ENCODE data around the gene ASPG.

The ASPG gene

DNA sequence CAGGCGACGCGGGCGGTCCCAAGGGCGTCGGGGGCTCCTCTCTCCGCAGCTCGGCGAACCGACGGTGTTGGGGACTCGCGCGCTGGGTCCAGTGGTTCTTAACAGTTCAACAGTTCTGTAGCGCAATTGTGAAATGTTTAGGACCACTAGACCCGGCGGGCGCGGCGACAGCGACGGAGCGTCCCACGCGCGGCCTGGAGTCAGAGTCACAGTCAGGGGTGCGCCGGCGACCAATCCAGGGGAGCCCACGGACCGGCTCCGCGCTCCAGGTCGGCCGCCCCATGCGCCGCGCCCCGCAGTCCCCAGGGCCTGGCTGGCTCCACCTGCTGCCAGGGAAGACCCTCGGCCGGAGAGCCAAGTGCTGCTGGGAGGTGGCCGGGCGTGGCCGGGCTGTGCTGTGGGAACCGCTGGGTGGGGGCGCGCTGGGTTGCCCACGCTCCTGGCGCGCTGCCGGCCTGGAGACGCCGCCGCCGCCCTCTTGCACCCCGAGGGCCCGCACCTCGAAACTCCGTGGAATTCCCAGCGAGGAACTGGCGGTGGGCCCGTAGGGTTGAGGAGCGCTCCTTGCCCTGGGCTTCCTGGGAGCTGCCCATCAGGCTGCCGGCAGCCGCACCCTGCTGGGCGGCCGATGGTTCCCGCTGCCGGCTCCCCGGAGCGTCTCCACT is 32.0 kb downstream of the ASPG start:
- Histone ChIP-seq H3K4me3 (ENCODE audit: low read length in 2 of 2) (peak overlapping the region; percentile 60 to 69), H3K36me3 (ENCODE audit: control insufficient read depth in 2 of 2, insufficient read depth in 2 of 2, low read length in 2 of 2) (no peaks in the 10 kb centered on the region), H3K27ac (ENCODE audit: low read depth in 2 of 2, low read length in 2 of 2) (peak overlapping the region; percentile 79 to 88), H3K9ac (ENCODE audit: low read depth in 1 of 2, low read length in 2 of 2) (peak overlapping the region in 1 of 2 donors; percentile 77), H3K4me1 (ENCODE audit: control insufficient read depth in 2 of 2, insufficient read depth in 2 of 2, low read length in 2 of 2) (peaks cover 7 to 9% of the 10 kb centered on the region in 2 donors), H3K27me3 (ENCODE audit: control insufficient read depth in 2 of 2, insufficient read depth in 2 of 2, low read length in 2 of 2) (peaks cover 0 to 7% of the 10 kb centered on the region in 2 donors), H3K9me3 (ENCODE audit: control insufficient read depth in 2 of 2, low read length in 2 of 2) (no peaks in the 10 kb centered on the region)

DNA sequence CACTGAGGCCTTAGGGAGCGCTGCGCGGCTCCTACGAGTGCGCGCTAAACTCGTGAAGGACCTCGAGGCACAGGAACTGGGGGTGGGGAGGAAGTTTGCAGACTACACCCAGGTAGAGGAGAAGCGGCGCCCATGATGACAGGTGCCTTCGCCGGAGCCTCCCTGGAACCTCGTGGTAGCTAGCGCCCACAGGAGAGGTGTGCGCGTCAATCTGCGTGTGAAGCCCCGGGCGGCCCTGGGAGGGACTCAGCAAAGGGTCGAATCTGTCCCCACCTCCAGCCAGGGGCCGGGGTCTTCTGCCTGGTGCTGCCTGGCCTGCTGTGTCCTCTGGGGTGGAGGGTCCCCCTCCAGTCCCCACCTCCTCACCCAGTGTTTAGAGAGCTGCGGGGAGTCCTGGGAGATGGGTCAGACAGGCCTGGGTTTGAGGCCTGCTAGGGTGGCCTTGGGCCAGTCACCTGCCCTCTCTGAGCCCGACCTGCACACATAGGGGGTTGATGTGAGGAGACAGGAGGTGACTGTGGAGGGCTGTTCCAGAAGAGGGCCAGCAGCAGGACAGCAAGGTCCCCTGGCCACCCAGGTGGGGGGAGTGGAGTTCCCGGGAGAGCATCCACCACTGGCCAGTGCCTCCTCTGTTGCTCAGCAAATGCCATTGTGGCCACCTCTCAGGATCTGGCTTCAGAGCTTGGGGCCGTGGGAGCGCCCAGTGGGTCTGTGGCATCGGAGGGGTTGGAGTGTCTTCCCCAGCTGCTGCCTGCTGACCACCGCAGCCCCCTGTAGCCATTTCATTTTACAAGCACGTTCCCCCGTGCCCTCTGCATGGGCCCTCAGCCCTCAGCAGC is 32.7 kb downstream of the ASPG start:
- Histone ChIP-seq H3K9ac (ENCODE audit: low read depth in 1 of 2, low read length in 2 of 2) (peak overlapping the region in 1 of 2 donors; percentile 77), H3K36me3 (ENCODE audit: control insufficient read depth in 2 of 2, insufficient read depth in 2 of 2, low read length in 2 of 2) (no peaks in the 10 kb centered on the region), H3K27ac (ENCODE audit: low read depth in 2 of 2, low read length in 2 of 2) (peak overlapping the region; percentile 79 to 88), H3K9me3 (ENCODE audit: control insufficient read depth in 2 of 2, low read length in 2 of 2) (no peaks in the 10 kb centered on the region), H3K4me1 (ENCODE audit: control insufficient read depth in 2 of 2, insufficient read depth in 2 of 2, low read length in 2 of 2) (peaks cover 7 to 9% of the 10 kb centered on the region in 2 donors), H3K4me3 (ENCODE audit: low read length in 2 of 2) (peak overlapping the region; percentile 41 to 69), H3K27me3 (ENCODE audit: control insufficient read depth in 2 of 2, insufficient read depth in 2 of 2, low read length in 2 of 2) (peaks cover 0 to 7% of the 10 kb centered on the region in 2 donors)

DNA sequence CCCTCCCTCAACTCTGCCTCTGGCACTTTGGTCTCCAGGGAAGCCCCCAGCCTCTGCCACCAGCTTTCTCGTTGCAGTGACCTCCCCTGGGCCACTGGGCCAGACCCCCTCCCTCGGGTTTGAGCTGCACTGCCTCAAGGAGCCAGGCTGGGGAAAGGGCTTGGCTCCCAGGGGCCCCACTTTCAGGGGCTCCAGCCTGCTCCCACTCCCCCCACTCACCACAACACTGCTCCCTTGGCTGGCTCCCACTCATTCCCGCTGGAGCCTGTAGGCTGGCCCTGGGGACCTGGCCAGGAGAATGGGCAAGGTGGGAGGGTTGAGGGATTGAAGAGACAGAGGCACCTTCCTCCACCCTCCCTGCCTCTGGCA is 33.6 kb downstream of the ASPG start:
- H3K4me3 ChIP-seq (ENCODE audit: low read length in 2 of 2) = no peak overlapping the region
- no peak overlapping the region for H3K27ac ChIP-seq (ENCODE audit: low read depth in 2 of 2, low read length in 2 of 2)
- no peaks in the 10 kb centered on the region for H3K36me3 ChIP-seq (ENCODE audit: control insufficient read depth in 2 of 2, insufficient read depth in 2 of 2, low read length in 2 of 2)
- H3K27me3 ChIP-seq (ENCODE audit: control insufficient read depth in 2 of 2, insufficient read depth in 2 of 2, low read length in 2 of 2) = peaks cover 0 to 7% of the 10 kb centered on the region in 2 donors
- no peaks in the 10 kb centered on the region for H3K9me3 ChIP-seq (ENCODE audit: control insufficient read depth in 2 of 2, low read length in 2 of 2)
- peaks cover 7 to 9% of the 10 kb centered on the region in 2 donors for H3K4me1 ChIP-seq (ENCODE audit: control insufficient read depth in 2 of 2, insufficient read depth in 2 of 2, low read length in 2 of 2)
- no peak overlapping the region for H3K9ac ChIP-seq (ENCODE audit: low read depth in 1 of 2, low read length in 2 of 2)

DNA sequence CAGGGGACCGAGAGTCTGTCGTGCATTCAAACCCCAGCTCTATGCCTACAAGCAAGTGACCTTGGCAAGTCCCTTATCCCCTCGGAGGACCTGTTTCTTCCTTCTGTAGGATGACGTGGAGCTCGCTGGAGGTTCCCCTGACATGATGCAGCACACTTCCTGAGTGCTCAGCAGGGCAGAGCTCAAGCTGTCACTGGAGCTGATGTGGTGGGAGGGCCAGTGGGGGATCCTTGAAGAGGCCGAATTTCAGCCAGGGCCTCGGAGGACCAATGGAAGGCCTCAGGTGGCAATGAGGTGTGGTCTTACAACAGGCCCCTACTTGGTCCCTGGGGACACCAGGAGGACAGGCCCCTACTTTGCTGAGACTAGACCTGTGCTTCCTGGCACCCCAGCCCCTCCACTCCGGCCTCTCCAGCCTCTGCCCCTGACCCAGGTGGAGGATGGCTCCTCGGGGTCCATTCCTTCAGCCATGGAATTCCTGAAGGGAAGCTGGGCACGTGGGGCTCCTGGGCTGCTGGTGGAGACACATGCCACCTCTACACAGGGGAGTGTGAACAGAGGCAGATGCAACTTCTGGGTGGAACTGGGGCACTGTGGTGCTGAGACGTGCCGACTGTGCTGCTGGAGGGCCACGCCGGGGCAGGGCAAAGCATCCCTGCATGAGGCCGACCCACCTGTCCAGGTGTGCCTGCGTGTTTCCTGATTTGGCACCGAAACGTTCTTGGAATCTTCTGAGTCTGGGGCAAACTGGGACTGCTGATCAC is 34.2 kb downstream of the ASPG start:
- Histone ChIP-seq H3K36me3 (ENCODE audit: control insufficient read depth in 2 of 2, insufficient read depth in 2 of 2, low read length in 2 of 2) (no peaks in the 10 kb centered on the region), H3K27me3 (ENCODE audit: control insufficient read depth in 2 of 2, insufficient read depth in 2 of 2, low read length in 2 of 2) (peaks cover 0 to 7% of the 10 kb centered on the region in 2 donors), H3K4me3 (ENCODE audit: low read length in 2 of 2) (no peak overlapping the region), H3K27ac (ENCODE audit: low read depth in 2 of 2, low read length in 2 of 2) (no peak overlapping the region), H3K9me3 (ENCODE audit: control insufficient read depth in 2 of 2, low read length in 2 of 2) (no peaks in the 10 kb centered on the region), H3K4me1 (ENCODE audit: control insufficient read depth in 2 of 2, insufficient read depth in 2 of 2, low read length in 2 of 2) (peaks cover 7 to 9% of the 10 kb centered on the region in 2 donors), H3K9ac (ENCODE audit: low read depth in 1 of 2, low read length in 2 of 2) (no peak overlapping the region)

DNA sequence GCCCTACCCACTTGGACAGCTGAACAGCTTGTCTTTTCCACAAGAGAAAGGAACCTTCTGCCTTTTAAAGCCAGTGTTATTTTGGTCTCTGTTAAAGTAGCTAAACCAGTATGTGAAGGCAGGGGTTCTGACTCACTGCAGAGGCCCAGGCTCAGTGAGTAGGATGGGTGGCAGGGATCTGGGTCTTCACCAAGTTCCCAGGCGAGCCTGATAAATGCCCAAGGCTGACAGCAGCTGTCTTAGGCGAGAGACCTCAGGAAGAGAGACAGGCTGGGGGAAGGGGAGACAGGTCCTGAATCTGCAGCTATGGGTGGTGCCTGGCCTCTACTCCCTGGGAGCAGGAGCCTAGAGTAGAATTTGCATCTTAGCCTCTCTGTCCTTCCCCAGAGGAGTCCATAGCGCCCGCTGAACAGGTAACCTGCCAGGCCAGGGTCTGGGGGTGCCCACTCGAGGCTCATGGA is 34.8 kb downstream of the ASPG start:
- Histone ChIP-seq H3K4me1 (ENCODE audit: control insufficient read depth in 2 of 2, insufficient read depth in 2 of 2, low read length in 2 of 2) (peaks cover 7 to 9% of the 10 kb centered on the region in 2 donors), H3K9me3 (ENCODE audit: control insufficient read depth in 2 of 2, low read length in 2 of 2) (no peaks in the 10 kb centered on the region), H3K36me3 (ENCODE audit: control insufficient read depth in 2 of 2, insufficient read depth in 2 of 2, low read length in 2 of 2) (no peaks in the 10 kb centered on the region), H3K4me3 (ENCODE audit: low read length in 2 of 2) (no peak overlapping the region), H3K27me3 (ENCODE audit: control insufficient read depth in 2 of 2, insufficient read depth in 2 of 2, low read length in 2 of 2) (peaks cover 0 to 7% of the 10 kb centered on the region in 2 donors), H3K27ac (ENCODE audit: low read depth in 2 of 2, low read length in 2 of 2) (no peak overlapping the region), H3K9ac (ENCODE audit: low read depth in 1 of 2, low read length in 2 of 2) (no peak overlapping the region)

DNA sequence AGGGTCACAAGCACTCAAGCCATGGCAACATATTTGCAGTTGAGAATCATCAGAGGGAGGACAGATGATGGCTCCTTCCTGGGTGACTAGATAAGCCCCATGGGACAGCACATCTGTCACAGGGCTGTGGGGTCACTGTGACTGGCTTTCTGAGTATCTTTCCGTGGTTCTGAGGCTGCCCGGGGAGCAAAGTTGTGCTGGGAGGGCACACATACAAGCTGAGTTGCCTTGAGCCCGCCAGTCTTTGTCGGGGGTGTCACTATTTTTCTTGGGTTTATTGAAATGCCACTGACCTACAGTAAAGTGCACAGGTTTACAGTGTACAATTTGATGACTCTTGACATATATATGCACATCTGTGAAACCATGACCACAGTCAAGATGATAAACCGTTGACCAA is 35.6 kb downstream of the ASPG start:
- Histone ChIP-seq H3K27me3 (ENCODE audit: control insufficient read depth in 2 of 2, insufficient read depth in 2 of 2, low read length in 2 of 2) (peaks cover 0 to 7% of the 10 kb centered on the region in 2 donors), H3K4me3 (ENCODE audit: low read length in 2 of 2) (no peak overlapping the region), H3K9me3 (ENCODE audit: control insufficient read depth in 2 of 2, low read length in 2 of 2) (no peaks in the 10 kb centered on the region), H3K27ac (ENCODE audit: low read depth in 2 of 2, low read length in 2 of 2) (no peak overlapping the region), H3K4me1 (ENCODE audit: control insufficient read depth in 2 of 2, insufficient read depth in 2 of 2, low read length in 2 of 2) (peaks cover 5 to 7% of the 10 kb centered on the region in 2 donors), H3K9ac (ENCODE audit: low read depth in 1 of 2, low read length in 2 of 2) (no peak overlapping the region), H3K36me3 (ENCODE audit: control insufficient read depth in 2 of 2, insufficient read depth in 2 of 2, low read length in 2 of 2) (no peaks in the 10 kb centered on the region)

DNA sequence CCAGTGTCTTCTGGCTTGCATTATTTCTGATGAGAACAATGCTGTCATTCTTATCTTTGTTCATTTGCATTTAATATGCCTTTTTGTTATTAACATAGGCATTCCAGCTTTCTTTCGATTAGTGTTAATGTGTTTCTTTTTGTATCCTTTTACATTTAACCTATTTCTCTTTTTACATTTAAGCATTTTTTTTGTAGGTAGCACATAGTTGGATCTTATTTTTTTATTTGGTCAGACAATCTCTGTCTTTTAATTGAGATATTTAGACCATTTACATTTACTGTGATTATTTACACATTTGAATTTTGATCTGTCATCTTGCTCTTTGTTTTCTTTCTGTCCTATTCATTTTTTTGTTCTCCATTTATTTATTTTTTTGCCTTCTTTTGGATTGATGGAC is 38.4 kb downstream of the ASPG start:
- Histone ChIP-seq H3K4me1 (ENCODE audit: control insufficient read depth in 2 of 2, insufficient read depth in 2 of 2, low read length in 2 of 2) (no peaks in the 10 kb centered on the region), H3K36me3 (ENCODE audit: control insufficient read depth in 2 of 2, insufficient read depth in 2 of 2, low read length in 2 of 2) (no peaks in the 10 kb centered on the region), H3K9me3 (ENCODE audit: control insufficient read depth in 2 of 2, low read length in 2 of 2) (no peaks in the 10 kb centered on the region), H3K27ac (ENCODE audit: low read depth in 2 of 2, low read length in 2 of 2) (no peak overlapping the region), H3K9ac (ENCODE audit: low read depth in 1 of 2, low read length in 2 of 2) (no peak overlapping the region), H3K4me3 (ENCODE audit: low read length in 2 of 2) (no peak overlapping the region), H3K27me3 (ENCODE audit: control insufficient read depth in 2 of 2, insufficient read depth in 2 of 2, low read length in 2 of 2) (no peaks in the 10 kb centered on the region)

DNA sequence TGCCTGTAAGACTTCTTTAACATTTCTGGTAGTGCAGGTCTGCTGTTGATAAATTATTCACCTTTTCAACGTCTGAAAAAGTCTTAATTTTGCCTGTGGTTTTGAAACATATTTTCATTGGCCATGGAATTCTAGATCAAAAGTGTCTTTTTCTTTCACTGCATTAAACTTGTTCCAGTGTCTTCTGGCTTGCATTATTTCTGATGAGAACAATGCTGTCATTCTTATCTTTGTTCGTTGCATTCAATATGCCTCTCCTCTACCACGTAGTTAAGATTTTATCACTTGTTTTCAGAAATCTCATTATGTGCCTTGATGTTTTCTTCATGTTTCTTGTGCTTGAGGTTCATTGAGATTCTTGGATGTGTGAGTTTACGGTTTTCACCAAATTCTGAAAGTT is 39.5 kb downstream of the ASPG start:
- H3K27ac ChIP-seq (ENCODE audit: low read depth in 2 of 2, low read length in 2 of 2) = no peak overlapping the region
- no peaks in the 10 kb centered on the region for H3K36me3 ChIP-seq (ENCODE audit: control insufficient read depth in 2 of 2, insufficient read depth in 2 of 2, low read length in 2 of 2)
- H3K9me3 ChIP-seq (ENCODE audit: control insufficient read depth in 2 of 2, low read length in 2 of 2) = peaks cover 3% of the 10 kb centered on the region in 2 donors
- no peak overlapping the region for H3K4me3 ChIP-seq (ENCODE audit: low read length in 2 of 2)
- H3K9ac ChIP-seq (ENCODE audit: low read depth in 1 of 2, low read length in 2 of 2) = no peak overlapping the region
- no peaks in the 10 kb centered on the region for H3K4me1 ChIP-seq (ENCODE audit: control insufficient read depth in 2 of 2, insufficient read depth in 2 of 2, low read length in 2 of 2)
- H3K27me3 ChIP-seq (ENCODE audit: control insufficient read depth in 2 of 2, insufficient read depth in 2 of 2, low read length in 2 of 2) = no peaks in the 10 kb centered on the region

DNA sequence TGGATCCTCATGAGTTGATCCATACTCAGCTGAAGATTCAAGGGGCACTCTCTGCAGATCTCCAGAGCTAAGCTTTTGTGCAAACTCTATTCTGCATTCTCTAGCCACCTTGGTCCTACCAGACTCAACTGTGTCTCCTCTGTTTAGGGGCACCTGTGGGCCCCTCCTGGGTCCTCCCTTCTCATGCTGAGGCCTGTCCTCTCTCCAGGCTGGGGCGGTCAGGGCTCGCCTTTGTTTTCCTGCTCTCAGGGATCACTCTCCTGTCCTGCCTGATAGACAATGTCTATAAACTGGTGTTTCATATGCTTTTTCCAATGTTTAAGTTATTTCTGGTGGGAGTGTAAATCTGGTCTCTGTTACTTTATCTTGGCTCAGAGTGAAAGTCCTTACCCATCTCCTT is 41.3 kb downstream of the ASPG start:
- Histone ChIP-seq H3K4me1 (ENCODE audit: control insufficient read depth in 2 of 2, insufficient read depth in 2 of 2, low read length in 2 of 2) (no peaks in the 10 kb centered on the region), H3K9me3 (ENCODE audit: control insufficient read depth in 2 of 2, low read length in 2 of 2) (peaks cover 3% of the 10 kb centered on the region in 2 donors), H3K9ac (ENCODE audit: low read depth in 1 of 2, low read length in 2 of 2) (no peak overlapping the region), H3K27me3 (ENCODE audit: control insufficient read depth in 2 of 2, insufficient read depth in 2 of 2, low read length in 2 of 2) (peaks cover 0 to 3% of the 10 kb centered on the region in 2 donors), H3K27ac (ENCODE audit: low read depth in 2 of 2, low read length in 2 of 2) (no peak overlapping the region), H3K4me3 (ENCODE audit: low read length in 2 of 2) (no peak overlapping the region), H3K36me3 (ENCODE audit: control insufficient read depth in 2 of 2, insufficient read depth in 2 of 2, low read length in 2 of 2) (no peaks in the 10 kb centered on the region)

DNA sequence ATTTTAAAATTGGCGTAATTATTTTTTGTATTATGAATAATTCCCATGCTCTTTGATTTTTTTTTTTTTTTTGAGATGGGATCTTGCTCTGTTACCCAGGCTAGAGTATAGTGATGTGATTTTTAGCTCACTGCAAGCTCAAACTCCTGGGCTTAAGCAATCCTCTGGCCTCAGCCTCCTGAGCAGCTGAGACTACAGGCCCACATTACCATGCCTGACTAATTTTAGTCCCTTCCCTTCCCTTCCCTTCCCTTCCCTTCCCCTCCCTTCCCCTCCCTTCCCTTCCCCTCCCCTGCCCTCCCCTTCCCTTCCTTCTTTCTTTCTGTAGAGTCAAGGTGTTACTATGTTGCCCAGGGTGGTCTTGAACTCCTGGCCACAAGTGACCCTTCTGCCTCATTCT is 43.5 kb downstream of the ASPG start:
- H3K27me3 ChIP-seq (ENCODE audit: control insufficient read depth in 2 of 2, insufficient read depth in 2 of 2, low read length in 2 of 2) = peaks cover 5 to 11% of the 10 kb centered on the region in 2 donors
- H3K4me1 ChIP-seq (ENCODE audit: control insufficient read depth in 2 of 2, insufficient read depth in 2 of 2, low read length in 2 of 2) = no peaks in the 10 kb centered on the region
- H3K27ac ChIP-seq (ENCODE audit: low read depth in 2 of 2, low read length in 2 of 2) = no peak overlapping the region
- no peak overlapping the region for H3K9ac ChIP-seq (ENCODE audit: low read depth in 1 of 2, low read length in 2 of 2)
- peaks cover 3% of the 10 kb centered on the region in 2 donors for H3K9me3 ChIP-seq (ENCODE audit: control insufficient read depth in 2 of 2, low read length in 2 of 2)
- no peak overlapping the region for H3K4me3 ChIP-seq (ENCODE audit: low read length in 2 of 2)
- H3K36me3 ChIP-seq (ENCODE audit: control insufficient read depth in 2 of 2, insufficient read depth in 2 of 2, low read length in 2 of 2) = no peaks in the 10 kb centered on the region

Measured in mucosa of rectum (tissue), 2 donors.